ENCODE measurements around the gene DTNA.
"Not testable (repeated sequence)": the region's sequence is repeated elsewhere in the genome, so short reads cannot be mapped to it uniquely, and the experiment has no call there.

Gene DTNA

DNA sequence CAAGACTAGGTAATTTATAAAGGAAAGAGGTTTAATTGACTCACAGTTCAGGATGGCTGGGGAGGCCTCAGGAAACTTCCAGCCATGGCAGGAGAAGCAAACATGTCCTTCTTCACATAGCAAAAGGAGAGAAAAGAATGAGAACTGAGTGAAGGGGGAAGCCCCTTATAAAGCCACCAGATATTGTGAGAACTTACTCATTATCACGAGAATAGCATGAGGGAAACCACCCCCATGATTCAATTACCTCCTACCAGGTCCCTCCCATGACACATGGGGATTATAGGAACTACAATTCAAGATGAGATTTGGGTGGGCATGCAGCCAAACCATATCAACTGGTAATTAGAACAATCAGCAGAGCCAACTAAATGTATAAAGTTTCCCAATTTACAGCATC is 196.9 kb downstream of the DTNA start:
- DNase-seq (ENCODE audit: low spot score): not testable (repeated sequence)

DNA sequence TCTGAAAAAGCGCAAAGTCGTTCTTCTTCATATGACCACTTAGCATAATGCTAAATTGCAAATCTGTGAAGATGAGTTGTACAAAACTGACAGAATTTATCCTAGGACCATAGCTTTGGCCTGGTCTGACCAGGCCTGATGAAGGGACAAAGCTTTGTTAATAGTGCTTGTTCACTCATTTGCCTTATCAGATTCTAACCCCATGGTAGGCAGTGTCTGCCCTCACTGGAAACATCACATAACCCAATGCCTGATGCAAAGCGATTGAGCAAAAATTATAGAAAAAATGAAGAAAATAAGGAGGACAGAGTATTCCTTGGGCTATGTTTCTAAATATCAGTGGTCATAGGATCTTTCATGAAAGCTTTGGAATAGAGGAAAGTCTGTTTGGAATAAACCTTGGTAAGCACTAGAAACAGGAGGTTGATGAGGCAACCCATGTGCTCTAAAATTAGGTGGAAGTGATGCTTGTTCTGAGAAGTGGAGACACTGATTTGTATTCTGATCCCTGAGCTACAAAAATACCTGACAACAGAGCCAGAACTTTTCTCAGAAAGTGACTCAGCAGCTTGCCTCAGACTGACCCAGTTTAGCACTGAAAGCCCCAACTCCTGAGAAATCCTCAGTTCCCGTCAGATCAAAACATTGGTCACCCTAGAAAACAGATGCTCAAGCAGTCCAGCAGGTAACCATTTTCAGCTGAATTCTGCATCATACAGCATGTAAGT is 199.7 kb downstream of the DTNA start:
- DNase-seq (ENCODE audit: low spot score): no peak

DNA sequence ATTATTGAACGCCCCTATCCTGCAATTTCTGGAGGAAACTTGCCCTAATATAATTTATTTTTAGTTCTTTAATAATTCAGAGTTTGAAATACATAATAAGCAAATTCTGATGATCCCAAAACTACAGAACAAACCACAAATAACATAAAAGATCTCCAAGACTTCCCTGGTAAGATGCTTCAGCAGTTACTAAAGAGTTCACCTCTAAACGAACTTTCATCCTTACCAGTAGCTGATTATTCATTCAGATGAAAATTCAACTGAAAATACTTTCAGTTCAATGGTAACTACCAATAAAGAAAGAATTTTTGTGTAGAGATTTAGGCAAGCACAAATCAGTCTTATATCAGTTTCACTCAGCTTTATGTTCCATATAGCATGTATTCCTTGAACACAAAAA is 201.0 kb downstream of the DTNA start:
- DNase-seq (ENCODE audit: low spot score): no peak

DNA sequence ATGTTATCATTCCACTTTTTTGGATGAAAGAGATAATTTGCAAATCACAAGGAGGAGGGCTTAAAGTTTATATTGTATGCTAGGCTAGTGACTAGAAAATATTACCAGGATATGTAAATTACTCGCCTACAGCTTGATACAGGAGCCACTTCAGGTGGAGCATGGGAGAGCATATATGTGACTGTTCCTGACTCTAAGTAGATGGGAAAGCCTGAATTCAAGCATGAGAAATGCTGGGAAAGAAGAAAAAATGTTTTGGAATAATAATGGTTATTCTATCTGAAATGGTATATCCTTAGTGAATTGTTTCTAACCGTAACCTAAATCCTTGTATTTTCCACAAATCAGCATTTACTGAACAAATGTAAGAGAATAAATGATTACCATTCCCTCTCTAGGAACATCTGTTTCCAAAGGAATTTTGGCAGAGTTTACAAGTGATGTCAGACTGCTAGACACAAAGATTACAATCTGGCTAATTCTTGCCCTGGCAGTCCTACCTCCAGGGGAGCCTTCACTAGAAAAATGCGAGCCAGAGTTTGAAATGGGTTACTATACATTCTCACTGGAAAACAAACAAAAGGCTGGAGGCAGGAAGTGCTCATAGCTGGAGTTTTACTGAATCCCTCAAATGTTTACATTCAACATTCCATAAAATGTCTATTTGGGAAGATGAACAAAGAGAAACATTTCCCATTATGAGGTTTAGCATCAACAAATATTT is 201.7 kb downstream of the DTNA start:
- no peak for DNase-seq (ENCODE audit: low spot score)

DNA sequence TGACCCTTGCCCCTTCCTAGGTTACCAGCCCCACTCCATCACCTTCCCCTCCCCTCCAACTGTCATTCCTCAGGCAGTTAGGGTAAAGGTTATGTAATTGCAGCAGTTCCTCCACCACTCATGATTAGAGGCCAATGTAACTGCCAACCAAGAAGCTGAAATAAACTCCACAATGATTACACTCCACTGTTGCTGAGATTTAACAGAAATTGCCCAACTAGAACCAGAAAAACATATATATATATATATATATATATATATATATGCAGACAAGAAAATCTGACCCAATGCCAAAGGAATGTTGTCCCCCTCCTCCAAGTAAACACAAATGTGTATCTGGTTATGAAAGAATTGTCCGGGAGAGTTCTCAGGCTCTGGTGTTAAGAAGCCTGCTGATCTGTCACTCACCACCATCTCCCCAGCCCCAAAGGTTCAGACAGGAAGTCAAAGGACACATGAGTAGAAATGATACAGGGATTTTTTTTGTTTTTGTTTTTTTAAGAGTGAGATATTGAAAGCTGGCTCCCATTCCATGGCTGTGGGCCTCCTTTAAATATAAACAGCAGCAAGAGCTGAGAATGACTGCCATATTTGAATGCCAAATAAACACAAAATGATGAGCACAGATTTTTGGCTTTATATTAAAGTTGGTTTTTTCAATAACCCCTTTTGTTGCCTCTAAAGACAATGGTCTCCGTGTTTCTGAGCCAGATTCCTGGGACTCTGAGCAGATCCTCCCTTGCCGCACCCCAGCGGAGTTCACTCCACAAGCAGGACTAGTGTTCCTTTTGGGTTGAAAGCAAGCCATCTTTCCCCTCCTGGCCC is 204.0 kb downstream of the DTNA start:
- DNase-seq (ENCODE audit: low spot score): no peak

- DNase-seq (ENCODE audit: low spot score): no peak
These were observed 204.9 kb downstream of the DTNA start for GRCh38 chr18:34915046-34915445.

DNA sequence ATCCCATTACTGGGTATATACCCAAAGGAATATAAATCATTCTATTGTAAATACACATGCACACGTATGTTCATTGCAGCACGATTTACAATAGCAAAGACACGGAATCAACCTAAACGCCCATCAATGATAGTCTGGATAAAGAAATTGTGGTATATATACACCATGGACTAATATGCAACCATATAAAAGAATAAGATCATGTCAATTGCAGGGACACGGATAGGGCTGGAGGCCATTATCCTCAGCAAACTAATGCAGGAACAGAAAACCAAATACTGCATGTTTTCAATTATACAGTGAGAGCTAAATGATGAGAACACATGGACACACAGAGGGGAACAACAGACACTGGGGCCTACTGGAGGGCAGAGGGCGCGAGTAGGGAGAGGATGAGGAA is 206.4 kb downstream of the DTNA start:
- DNase-seq (ENCODE audit: low spot score): not testable (repeated sequence)

DNA sequence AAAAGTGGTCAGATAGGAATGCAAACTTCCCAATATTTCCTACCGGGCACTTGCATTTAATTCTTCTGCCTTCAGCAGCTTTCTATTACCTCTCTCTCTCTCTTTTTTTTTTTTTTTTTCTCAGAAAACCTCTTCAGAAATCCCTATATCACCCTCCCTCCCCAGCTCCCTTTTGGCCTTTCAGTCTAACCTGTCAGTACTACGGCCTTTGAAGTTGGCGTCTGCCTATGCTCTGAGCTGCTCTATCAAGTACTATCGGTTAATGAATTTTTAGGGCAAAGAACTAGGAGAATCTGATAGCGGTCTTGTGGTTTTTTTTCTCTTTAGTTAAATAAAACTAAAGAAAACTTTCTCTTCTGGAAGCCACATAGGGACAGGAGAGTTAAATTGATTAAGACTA is 208.8 kb downstream of the DTNA start:
- DNase-seq (ENCODE audit: low spot score): no peak

DNA sequence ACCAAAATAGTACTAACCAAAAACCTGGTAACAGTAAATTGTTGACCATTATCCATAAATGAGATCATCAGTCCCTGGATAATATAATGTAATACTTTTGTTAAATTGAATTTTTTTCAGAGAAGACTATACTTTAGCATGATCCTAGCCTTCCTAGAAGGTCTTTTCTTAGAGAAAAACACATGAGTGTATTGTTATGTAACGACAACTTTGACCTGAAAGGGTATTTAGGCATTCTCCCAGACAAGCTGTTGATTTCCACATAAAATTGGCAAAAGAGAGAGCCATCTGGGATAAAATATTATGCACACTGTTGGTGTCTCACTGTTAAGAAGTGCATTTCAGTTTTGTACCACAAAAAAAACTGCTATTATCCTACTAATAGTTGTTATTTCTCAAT is 211.1 kb downstream of the DTNA start:
- DNase-seq (ENCODE audit: low spot score): no peak

DNA sequence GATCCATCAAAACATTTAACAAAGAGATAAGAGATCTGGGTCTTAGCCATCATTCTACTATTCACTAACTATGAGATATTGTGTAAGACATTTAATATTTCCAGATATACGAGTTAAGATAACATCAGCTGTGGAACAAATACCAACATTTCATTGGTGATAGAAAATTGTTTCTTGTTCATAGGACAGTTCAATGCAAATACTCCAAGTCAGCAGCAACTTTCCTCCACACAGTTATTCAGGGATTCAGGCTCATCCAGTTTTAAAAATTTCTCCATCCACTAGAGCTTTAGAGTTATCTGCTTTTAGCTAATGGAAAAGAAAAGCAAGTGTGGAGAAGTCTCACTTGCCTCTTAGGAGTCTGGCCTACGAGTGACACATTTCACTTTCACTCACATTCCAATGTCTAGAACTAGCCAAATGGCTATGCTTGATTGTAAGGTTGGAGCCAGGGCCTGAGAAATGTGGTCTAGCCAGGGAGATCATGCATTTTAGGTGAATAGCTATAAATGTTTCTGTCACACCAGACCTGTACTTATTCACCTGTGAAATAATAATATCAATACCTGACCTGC is 211.8 kb downstream of the DTNA start:
- DNase-seq (ENCODE audit: low spot score): no peak

GRCh38 chr18:34922594-34922993 is 212.5 kb downstream of the DTNA start:
- DNase-seq (ENCODE audit: low spot score): not testable (repeated sequence)

DNA sequence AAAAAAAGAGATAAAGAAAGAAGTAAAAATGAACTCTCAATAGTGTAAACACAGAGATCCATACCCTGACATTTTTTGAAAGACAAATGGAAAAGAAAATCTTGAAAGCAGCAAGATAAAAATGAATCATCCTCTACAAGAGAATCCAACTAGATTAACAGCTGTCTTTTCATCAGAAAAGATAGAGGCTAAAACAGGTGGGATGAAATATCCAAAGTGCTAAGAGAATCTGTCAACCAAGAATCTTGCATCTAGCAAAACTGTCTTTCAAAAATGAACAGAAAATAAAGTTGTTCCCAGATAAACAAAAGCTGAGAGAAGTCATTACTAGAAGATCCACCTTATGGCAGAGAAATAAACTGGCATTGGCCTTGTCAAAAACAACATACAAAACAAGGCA is 213.8 kb downstream of the DTNA start:
- no peak for DNase-seq (ENCODE audit: low spot score)

DNA sequence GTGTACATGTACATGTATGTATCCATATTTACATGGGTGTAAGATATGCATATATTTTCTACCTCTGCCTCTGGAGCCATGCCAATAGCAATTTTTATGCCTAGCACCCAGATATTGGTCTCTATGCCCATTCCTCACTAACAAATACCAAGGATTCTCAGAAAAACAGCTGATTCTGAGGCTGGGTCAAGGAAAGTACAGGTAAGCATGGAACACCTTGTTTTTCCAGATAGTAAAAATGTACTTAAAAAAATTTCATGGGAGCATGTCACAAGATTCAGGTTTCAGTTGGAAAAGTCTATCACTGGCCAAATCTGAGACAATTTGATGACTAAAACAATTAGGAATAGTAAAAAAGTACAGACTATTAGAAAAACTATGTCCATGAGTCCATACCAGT is 216.6 kb downstream of the DTNA start:
- DNase-seq (ENCODE audit: low spot score): no peak

- DNase-seq (ENCODE audit: low spot score): no peak
These were observed 218.1 kb downstream of the DTNA start for GRCh38 chr18:34928088-34928753.

- no peak for DNase-seq (ENCODE audit: low spot score)
These were observed 218.7 kb downstream of the DTNA start for GRCh38 chr18:34928754-34929335.

- no peak for DNase-seq (ENCODE audit: low spot score)
These were observed 219.3 kb downstream of the DTNA start for GRCh38 chr18:34929336-34929780.

DNA sequence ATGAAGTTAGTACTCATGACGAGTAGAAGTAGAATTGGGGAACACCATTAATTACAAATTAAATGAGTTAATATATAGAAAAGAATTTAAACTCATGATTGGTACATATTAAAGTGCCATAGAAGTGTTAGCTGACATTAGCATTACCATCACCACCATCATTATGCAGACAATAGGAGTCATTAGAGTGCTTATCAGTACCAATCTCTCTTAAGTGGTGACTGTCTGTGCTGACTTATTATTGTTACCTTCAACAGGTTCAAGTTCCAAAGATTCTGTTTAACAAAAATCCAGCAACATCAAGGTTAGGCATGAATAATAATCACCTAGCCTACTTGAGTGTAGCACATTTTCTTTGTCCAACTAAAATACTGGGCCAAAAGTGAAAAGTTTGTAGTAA is 222.3 kb downstream of the DTNA start:
- no peak for DNase-seq (ENCODE audit: low spot score)

DNA sequence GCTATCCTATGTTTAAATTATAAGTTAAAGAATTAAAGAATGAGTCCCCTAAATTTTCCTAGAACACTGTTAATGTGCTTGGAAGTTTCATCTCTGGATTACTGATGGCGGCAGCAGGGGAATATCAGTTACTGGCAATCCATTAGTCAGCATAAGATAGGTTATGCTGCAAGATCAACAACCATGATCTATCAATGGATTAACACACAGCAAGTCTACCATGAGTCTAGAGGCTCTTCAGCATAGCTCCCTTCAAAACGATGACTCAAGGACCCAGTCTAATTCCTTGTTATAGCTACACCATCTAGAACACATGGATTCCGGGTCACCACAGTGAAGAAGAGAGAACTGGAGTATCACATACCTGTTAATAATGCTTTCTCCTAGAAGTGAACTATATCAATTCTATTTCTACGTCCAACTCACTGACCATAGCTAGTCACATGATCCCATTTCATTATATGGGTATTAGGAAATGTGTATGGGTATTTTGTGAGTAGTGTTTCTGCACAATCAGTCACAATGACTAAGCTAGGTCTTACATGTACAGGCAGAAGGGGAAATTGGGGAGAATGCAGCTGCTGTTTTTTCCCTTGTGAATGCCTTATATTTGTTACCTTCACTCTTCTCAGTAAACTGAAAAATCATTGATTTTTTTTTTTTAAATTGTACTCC is 222.8 kb downstream of the DTNA start:
- no peak for DNase-seq (ENCODE audit: low spot score)

DNA sequence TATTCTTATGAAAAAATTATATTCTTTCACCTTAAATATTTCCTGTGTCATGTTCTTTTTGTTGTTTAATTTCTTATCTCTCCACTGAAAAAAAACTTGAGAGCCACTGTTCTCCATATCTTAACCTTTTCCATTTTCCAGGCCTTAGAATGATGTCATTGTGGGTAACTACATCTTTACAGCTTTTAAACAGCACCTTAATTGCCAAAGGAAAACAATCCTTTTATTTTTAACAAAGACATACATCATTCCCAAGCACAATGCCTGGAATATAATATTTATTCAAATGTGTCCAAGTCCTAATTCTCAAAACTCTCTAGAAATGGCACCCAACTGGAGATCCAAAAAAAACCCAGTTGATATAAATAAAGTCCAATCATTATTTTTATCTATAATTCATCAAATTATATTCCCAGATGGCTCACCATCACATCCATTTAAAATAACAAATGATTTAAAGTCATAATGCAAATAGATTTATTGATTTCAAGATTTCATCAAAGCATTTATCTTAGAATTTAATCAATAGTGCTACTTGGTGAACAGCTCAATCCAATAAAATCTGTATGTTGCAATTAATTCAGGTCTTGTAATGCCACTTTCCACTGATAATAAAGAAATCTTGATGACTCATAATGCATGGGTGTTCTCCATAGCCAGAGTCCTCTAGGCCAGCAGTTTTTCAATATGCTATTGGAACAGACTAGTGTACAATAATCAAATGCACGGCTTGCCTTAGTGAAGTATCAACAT is 224.0 kb downstream of the DTNA start:
- no peak for DNase-seq (ENCODE audit: low spot score)

- DNase-seq (ENCODE audit: low spot score): no peak
These were observed 226.7 kb downstream of the DTNA start for GRCh38 chr18:34936772-34937171.
